NCI-H226 (cell line): ENCODE measurements around the gene AIRE.
A peak's percentile ranks its signal among the peaks of the same experiment; 100 is the strongest.
"Not testable (repeated sequence)": the region's sequence is repeated elsewhere in the genome, so short reads cannot be mapped to it uniquely, and the experiment has no call there.

ENCODE experiments used
- DNase-seq: peaks from one replicate; pipeline ENCODE4 v3.0.0-alpha.2; 2015

The AIRE gene

GRCh38 chr21:44285138-44285992, at the start of gene AIRE:
TSS of gene AIRE (plus strand) at chr21:44285876. CDS start at chr21:44286007, 131 bp downstream.
- DNase-seq, result no peak

- not testable (repeated sequence) for DNase-seq
Observed at GRCh38 chr21:44240353-44240752, 45.3 kb upstream of the AIRE start.

- DNase-seq, result not testable (repeated sequence)
Observed at GRCh38 chr21:44240842-44241241, 44.8 kb upstream of the AIRE start, which contains the start of gene ICOSLG. TSS of gene ICOSLG (minus strand) at chr21:44240943. CDS start at chr21:44240817, 126 bp downstream.

GRCh38 chr21:44241281-44241680, 44.4 kb upstream of the AIRE start:
- not testable (repeated sequence) for DNase-seq

- DNase-seq, result not testable (repeated sequence)
Observed at GRCh38 chr21:44243980-44244379, 41.7 kb upstream of the AIRE start.

- DNase-seq, result not testable (repeated sequence)
Observed at GRCh38 chr21:44247904-44248303, 37.8 kb upstream of the AIRE start.

GRCh38 chr21:44249204-44250037, 36.3 kb upstream of the AIRE start:
- not testable (repeated sequence) for DNase-seq

GRCh38 chr21:44253832-44254710, 31.6 kb upstream of the AIRE start:
- peak; percentile 46 for DNase-seq

- peak; percentile 75 for DNase-seq
Observed at GRCh38 chr21:44255511-44255981, 30.1 kb upstream of the AIRE start.

GRCh38 chr21:44258056-44258725, 27.5 kb upstream of the AIRE start:
- DNase-seq, result no peak

- DNase-seq, result peak; percentile 86
Observed at GRCh38 chr21:44259082-44259705, 26.5 kb upstream of the AIRE start.

- no peak for DNase-seq
Observed at GRCh38 chr21:44260066-44260465, 25.6 kb upstream of the AIRE start.

GRCh38 chr21:44260791-44261631, 24.7 kb upstream of the AIRE start:
- no peak for DNase-seq

- DNase-seq, result no peak
Observed at GRCh38 chr21:44261675-44262295, 23.9 kb upstream of the AIRE start, which contains the start of gene DNMT3L. TSS of gene DNMT3L (minus strand) at chr21:44261897. CDS start at chr21:44261259, 638 bp downstream.

GRCh38 chr21:44262338-44263056, 23.2 kb upstream of the AIRE start:
- no peak for DNase-seq

- DNase-seq, result no peak
Observed at GRCh38 chr21:44263221-44263760, 22.4 kb upstream of the AIRE start.

GRCh38 chr21:44263768-44264167, 21.9 kb upstream of the AIRE start:
- DNase-seq, result no peak

- DNase-seq, result no peak
Observed at GRCh38 chr21:44265734-44266270, 19.9 kb upstream of the AIRE start.
